Esophagus muscularis mucosa (tissue), 4 donors: ENCODE measurements around the gene CCDC196.
"Not testable (repeated sequence)": the region's sequence is repeated elsewhere in the genome, so short reads cannot be mapped to it uniquely, and the experiment has no call there.

Experiments
- CTCF ChIP-seq, 3 experiments: fragments of 200-600 bp in 2 of 3; fragments of 450-650 bp in 1 of 3; sonication (generic) in 2 of 3; IDR thresholded peaks; one replicate each; pipeline ENCODE4 v1.5.1; 2017 to 2019; ENCODE audit warnings: antibody characterized with exemption in 3 of 3, mild to moderate bottlenecking in 2 of 3, moderate library complexity in 1 of 3
- EP300 ChIP-seq: sonication (generic); formaldehyde crosslinking; IDR thresholded peaks from one replicate; pipeline ENCODE4 v1.6.1; 2017; ENCODE audit warnings: antibody characterized with exemption
- POLR2A ChIP-seq: fragments of 450-650 bp; IDR thresholded peaks from one replicate; pipeline ENCODE4 v1.6.1; 2017; ENCODE audit warnings: antibody characterized with exemption, moderate library complexity, mild to moderate bottlenecking, low read depth
- POLR2AphosphoS5 ChIP-seq, 2 donors: sonication (generic); formaldehyde crosslinking; IDR thresholded peaks; one replicate each; pipeline ENCODE4 v1.6.1; 2017; ENCODE audit warnings: antibody characterized with exemption in 2 of 2

- TF ChIP-seq CTCF (IDR thresholded peaks at IDR 0.05); POLR2A; EP300; POLR2AphosphoS5 (IDR thresholded peaks at IDR 0.05): not testable (repeated sequence)
These were observed 16.7 kb downstream of the CCDC196 start for GRCh38 chr14:66502836-66503235.
